HPDE6-E6E7 (cell line): ENCODE results near the gene SNRPA.
"Not testable (repeated sequence)": the region's sequence is repeated elsewhere in the genome, so short reads cannot be mapped to it uniquely, and the experiment has no call there.

Source experiments
- DNase-seq: peaks from one replicate; pipeline ENCODE4 v3.0.0; 2011; ENCODE audit warnings: missing footprints; ENCODE audit errors: extremely low spot score

The SNRPA gene

GRCh38 chr19:40776932-40777644 is 26.1 kb downstream of the SNRPA start:
- DNase-seq: peak; percentile 89

GRCh38 chr19:40777645-40777936 is 26.6 kb downstream of the SNRPA start:
- DNase-seq: no peak

- peak; percentile 96 for DNase-seq
Measured at GRCh38 chr19:40777937-40778705, 27.1 kb downstream of the SNRPA start, which contains the start of gene RAB4B. TSS of gene RAB4B (plus strand) at chr19:40778247. CDS start at chr19:40778376, 129 bp downstream.

- peak; percentile 75 for DNase-seq
Measured at GRCh38 chr19:40778706-40779284, 27.8 kb downstream of the SNRPA start.

- no peak for DNase-seq
Measured at GRCh38 chr19:40780582-40780981, 29.6 kb downstream of the SNRPA start.

- DNase-seq: no peak
Measured at GRCh38 chr19:40781140-40781539, 30.1 kb downstream of the SNRPA start.

GRCh38 chr19:40783711-40784110 is 32.7 kb downstream of the SNRPA start:
- no peak for DNase-seq

- not testable (repeated sequence) for DNase-seq
Measured at GRCh38 chr19:40784146-40784545, 33.1 kb downstream of the SNRPA start.

- no peak for DNase-seq
Measured at GRCh38 chr19:40785526-40785925, 34.5 kb downstream of the SNRPA start.

GRCh38 chr19:40786060-40787037 is 35.3 kb downstream of the SNRPA start:
- no peak for DNase-seq

GRCh38 chr19:40791349-40791748 is 40.3 kb downstream of the SNRPA start:
- no peak for DNase-seq

GRCh38 chr19:40791996-40792395 is 41.0 kb downstream of the SNRPA start:
- no peak for DNase-seq

GRCh38 chr19:40797166-40797962 is 46.4 kb downstream of the SNRPA start:
- no peak for DNase-seq

GRCh38 chr19:40797963-40798682 is 47.1 kb downstream of the SNRPA start:
- DNase-seq: no peak

GRCh38 chr19:40798683-40799557 is 47.9 kb downstream of the SNRPA start, which contains the start of gene EGLN2:
TSS of gene EGLN2 (plus strand) at chr19:40799191. CDS start at chr19:40800573, 1,382 bp downstream.
- DNase-seq: peak; percentile 88

- DNase-seq: no peak
Measured at GRCh38 chr19:40799558-40800338, 48.7 kb downstream of the SNRPA start.

- no peak for DNase-seq
Measured at GRCh38 chr19:40800339-40800996, 49.5 kb downstream of the SNRPA start.

- no peak for DNase-seq
Measured at GRCh38 chr19:40800997-40801377, 50.0 kb downstream of the SNRPA start.
